ENCODE data around the gene TMEFF1.
"Not testable (repeated sequence)": the region's sequence is repeated elsewhere in the genome, so short reads cannot be mapped to it uniquely, and the experiment has no call there.

TMEFF1 gene

DNA sequence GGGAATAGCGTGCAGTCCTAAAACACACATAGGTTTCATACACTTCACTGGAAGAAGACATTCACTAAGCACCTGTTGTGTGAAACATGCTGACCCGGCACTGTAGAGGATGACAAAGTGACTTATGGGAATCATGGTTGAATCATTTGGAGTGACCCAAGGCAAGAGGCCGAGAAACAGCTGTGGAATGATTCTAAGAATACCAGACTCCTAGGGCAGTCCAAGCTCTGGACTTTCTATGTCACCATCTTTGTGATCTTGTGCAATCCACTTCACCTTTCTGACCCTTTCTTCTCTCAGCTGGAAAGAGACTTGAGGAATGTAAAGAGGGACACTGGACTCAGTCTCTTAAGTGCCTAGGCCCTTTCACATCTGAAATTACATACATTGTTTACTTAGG is 32.9 kb upstream of the TMEFF1 start:
- H3K9me3 Mint-ChIP-seq, result no peaks in the 10 kb centered on the region
- no peaks in the 10 kb centered on the region for H3K27me3 Mint-ChIP-seq
- peaks cover 10% of the 10 kb centered on the region for H3K4me1 Mint-ChIP-seq (ENCODE audit: low read depth)
- no peak overlapping the region for H3K4me3 Mint-ChIP-seq
- peaks cover 9% of the 10 kb centered on the region for H3K36me3 Mint-ChIP-seq (ENCODE audit: low read depth)
- no peak overlapping the region for H3K27ac Mint-ChIP-seq
- intact Hi-C loops (cut with micrococcal nuclease), result no loop called here

DNA sequence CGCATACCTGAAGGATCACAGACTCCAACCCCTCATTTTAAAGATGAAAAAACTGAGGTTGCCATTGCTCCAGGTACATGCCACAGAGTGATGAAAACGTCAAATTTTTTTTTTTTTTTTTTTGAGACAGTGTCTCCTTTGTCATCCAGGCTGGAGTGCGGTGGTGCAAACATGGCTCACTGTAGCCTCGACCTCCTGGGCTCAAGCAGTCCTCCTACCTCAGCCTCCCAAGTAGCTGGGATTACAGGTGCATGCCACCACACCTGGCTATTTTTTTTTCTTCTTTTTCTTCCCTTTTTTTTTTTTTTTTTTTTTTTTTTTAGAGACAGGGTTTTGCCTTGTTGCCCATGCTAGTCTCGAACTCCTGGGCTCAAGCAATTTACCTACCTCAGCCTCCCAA is 32.5 kb upstream of the TMEFF1 start:
- H3K27ac Mint-ChIP-seq; H3K4me3 Mint-ChIP-seq; H3K9me3 Mint-ChIP-seq; H3K36me3 Mint-ChIP-seq (ENCODE audit: low read depth); H3K27me3 Mint-ChIP-seq; intact Hi-C loops (cut with micrococcal nuclease): not testable (repeated sequence)
- peaks cover 10% of the 10 kb centered on the region for H3K4me1 Mint-ChIP-seq (ENCODE audit: low read depth)

DNA sequence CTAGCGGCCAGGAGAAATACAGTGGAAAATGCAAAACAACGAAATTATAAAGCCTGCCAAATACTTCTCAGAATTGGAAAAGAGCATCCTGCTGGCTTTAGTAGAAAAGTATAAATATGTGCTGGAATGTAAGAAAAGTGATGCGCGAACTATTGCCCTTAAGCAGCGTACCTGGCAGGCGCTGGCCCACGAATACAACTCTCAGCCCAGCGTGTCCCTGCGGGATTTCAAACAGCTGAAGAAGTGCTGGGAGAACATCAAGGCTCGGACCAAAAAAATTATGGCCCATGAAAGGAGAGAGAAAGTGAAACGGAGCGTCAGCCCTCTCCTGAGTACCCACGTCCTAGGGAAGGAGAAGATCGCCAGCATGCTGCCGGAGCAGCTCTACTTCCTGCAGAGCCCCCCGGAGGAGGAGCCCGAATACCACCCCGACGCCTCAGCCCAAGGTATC is 31.0 kb upstream of the TMEFF1 start:
- Mint-ChIP-seq H3K36me3 (ENCODE audit: low read depth) (peaks cover 9% of the 10 kb centered on the region), H3K4me3 (no peak overlapping the region), H3K4me1 (ENCODE audit: low read depth) (peaks cover 10% of the 10 kb centered on the region), H3K27ac (no peak overlapping the region), H3K9me3 (no peaks in the 10 kb centered on the region), H3K27me3 (no peaks in the 10 kb centered on the region)
- intact Hi-C loops (cut with micrococcal nuclease), result no loop called here

DNA sequence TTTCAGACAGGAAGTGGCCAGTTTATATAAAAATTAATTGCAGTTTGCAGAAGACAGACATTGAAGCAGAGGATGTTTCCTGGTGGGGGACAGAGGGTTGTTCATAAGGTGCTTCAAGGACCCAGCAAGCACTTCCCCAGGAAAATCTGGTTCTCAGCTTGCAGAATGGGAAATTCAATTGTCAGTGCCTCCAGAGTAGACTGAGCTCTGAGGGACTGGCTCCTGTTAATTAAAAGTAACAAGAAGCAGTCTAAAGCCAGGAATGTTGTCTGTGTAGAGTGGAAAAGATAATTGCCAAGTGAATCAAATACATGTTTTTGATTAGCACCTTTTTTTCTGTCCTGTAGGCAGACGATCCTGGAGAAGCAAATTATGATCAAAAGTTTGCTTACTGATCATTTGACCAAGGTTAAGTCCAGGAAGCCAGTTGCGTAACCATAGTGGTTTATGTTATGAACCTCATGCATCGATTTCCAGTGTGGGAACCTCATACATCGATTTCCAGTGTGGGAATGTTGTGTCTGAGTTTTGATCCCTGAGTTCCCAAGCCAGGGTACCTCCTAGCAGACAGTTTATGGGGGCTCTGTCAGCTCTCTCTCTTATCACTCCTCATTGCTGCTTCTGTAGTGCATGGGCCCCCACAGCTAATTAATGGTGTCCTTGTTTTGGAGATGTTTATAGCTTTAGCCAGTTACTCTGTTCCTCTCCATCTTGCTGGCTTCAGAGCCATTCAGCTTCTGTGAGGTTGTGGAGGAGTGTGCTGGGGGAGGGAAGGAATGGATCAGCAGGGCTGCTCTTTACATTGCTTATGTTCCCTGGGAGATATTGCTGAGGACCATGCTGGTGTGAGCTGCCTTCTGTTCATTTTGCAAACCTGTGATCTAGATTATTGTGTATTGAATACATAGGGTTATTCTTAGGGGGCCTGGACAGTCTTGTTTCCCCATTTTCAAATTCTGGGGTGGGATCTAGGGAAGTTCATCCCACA is 28.9 kb upstream of the TMEFF1 start:
- Mint-ChIP-seq H3K27ac (peak overlapping the region; percentile 45), H3K4me1 (ENCODE audit: low read depth) (peaks cover 10% of the 10 kb centered on the region)

GRCh38 chr9:100445161-100445902 is 27.6 kb upstream of the TMEFF1 start:
- intact Hi-C loops (cut with micrococcal nuclease), result no loop called here
- Mint-ChIP-seq H3K4me3 (no peak overlapping the region), H3K27me3 (no peaks in the 10 kb centered on the region), H3K4me1 (ENCODE audit: low read depth) (peaks cover 10% of the 10 kb centered on the region), H3K9me3 (no peaks in the 10 kb centered on the region), H3K27ac (no peak overlapping the region), H3K36me3 (ENCODE audit: low read depth) (peaks cover 9% of the 10 kb centered on the region)

More for the DNA sequence above, 28.9 kb upstream of the TMEFF1 start:
- Mint-ChIP-seq H3K9me3 (no peaks in the 10 kb centered on the region), H3K27me3 (no peaks in the 10 kb centered on the region), H3K36me3 (ENCODE audit: low read depth) (peaks cover 9% of the 10 kb centered on the region), H3K4me3 (no peak overlapping the region)
- intact Hi-C loops (cut with micrococcal nuclease), result no loop called here

DNA sequence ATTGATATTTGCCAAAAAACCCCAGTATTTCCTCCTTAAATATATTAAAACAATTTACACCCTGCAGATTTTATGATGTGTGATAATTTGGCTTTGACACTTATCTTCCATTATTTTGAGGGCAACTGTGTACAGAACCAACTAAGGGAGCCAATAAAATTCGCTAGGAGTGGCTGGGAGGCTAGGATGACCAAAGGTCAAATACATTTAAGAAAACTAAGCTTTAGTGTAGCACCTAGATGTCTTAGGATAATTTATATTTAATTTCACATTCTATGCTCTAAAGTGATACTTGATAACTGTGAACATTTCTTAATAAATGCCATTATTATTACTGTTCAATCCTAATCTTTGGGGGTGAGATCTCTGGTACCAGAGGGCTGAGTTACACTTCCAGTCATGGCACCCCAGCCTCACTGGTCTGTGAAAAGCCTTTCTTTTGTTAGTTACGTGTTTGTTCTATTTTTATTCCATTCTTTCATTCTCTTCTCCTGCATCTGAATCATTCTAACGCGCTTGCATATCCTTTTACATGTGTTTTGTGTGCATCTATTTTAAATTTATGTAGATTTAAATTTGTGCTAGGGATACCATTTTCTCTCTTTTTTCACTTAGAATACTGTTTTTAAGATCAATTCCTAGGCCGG is 26.9 kb upstream of the TMEFF1 start:
- no peaks in the 10 kb centered on the region for H3K9me3 Mint-ChIP-seq
- H3K4me1 Mint-ChIP-seq (ENCODE audit: low read depth), result peaks cover 15% of the 10 kb centered on the region
- H3K4me3 Mint-ChIP-seq, result no peak overlapping the region
- intact Hi-C loops (cut with micrococcal nuclease), result no loop called here
- no peak overlapping the region for H3K27ac Mint-ChIP-seq
- H3K36me3 Mint-ChIP-seq (ENCODE audit: low read depth), result peaks cover 9% of the 10 kb centered on the region
- H3K27me3 Mint-ChIP-seq, result no peaks in the 10 kb centered on the region

GRCh38 chr9:100447041-100447440 is 25.9 kb upstream of the TMEFF1 start:
- intact Hi-C loops (cut with micrococcal nuclease), result no loop called here
- Mint-ChIP-seq H3K4me3 (no peak overlapping the region), H3K27ac (no peak overlapping the region), H3K9me3 (no peaks in the 10 kb centered on the region), H3K36me3 (ENCODE audit: low read depth) (peaks cover 11% of the 10 kb centered on the region), H3K27me3 (no peaks in the 10 kb centered on the region), H3K4me1 (ENCODE audit: low read depth) (peaks cover 15% of the 10 kb centered on the region)

DNA sequence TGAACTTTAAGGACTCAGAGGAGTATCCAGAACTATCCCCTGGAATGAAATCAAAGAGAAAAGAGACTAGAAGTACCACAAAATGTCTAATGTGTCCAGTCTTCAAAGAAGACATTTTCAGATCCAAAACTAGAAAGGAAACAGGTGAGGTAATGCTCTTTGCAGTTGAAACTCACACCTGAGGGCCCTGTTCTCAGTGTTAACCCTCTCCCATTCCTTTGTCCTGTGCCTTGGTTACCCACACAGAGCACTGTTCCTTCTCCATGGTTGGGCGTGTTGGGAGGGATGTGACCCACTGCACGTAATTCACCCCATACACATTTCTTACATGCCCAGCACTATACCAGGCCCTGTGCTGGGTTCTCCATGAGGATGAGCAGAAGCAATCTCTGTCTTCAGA is 24.7 kb upstream of the TMEFF1 start:
- peaks cover 15% of the 10 kb centered on the region for H3K36me3 Mint-ChIP-seq (ENCODE audit: low read depth)
- H3K4me1 Mint-ChIP-seq (ENCODE audit: low read depth), result peaks cover 15% of the 10 kb centered on the region
- no peak overlapping the region for H3K27ac Mint-ChIP-seq
- no peaks in the 10 kb centered on the region for H3K9me3 Mint-ChIP-seq
- intact Hi-C loops (cut with micrococcal nuclease), result no loop called here
- H3K27me3 Mint-ChIP-seq, result no peaks in the 10 kb centered on the region
- no peak overlapping the region for H3K4me3 Mint-ChIP-seq

- no peak overlapping the region for H3K4me3 Mint-ChIP-seq
- no peak overlapping the region for H3K27ac Mint-ChIP-seq
- peaks cover 20% of the 10 kb centered on the region for H3K36me3 Mint-ChIP-seq (ENCODE audit: low read depth)
- peaks cover 7% of the 10 kb centered on the region for H3K4me1 Mint-ChIP-seq (ENCODE audit: low read depth)
- no peaks in the 10 kb centered on the region for H3K9me3 Mint-ChIP-seq
- no peaks in the 10 kb centered on the region for H3K27me3 Mint-ChIP-seq
- intact Hi-C loops (cut with micrococcal nuclease), result no loop called here
Observed at GRCh38 chr9:100449420-100449819, 23.5 kb upstream of the TMEFF1 start.

DNA sequence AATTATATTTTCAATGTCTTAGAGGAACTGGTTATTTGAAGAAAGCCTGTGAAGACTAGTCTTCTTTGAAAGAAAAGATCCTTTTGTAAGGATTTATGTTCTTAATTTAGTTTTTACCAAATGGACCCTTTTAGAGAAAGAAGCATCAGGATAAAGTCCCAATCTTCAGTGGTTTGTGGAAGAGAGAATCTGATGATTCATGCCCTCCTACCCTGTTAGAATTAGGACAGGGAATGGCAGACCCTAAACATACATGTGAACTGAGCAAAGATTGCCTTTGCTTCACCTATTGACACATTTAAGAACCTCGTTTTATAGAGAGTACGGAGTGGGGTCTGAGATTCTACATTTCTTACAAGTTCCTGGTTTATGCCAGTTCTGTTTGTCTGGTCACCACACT is 20.1 kb upstream of the TMEFF1 start:
- intact Hi-C loops (cut with micrococcal nuclease), result no loop called here
- Mint-ChIP-seq H3K27me3 (no peaks in the 10 kb centered on the region), H3K27ac (no peak overlapping the region), H3K9me3 (no peaks in the 10 kb centered on the region), H3K4me3 (no peak overlapping the region), H3K36me3 (ENCODE audit: low read depth) (peaks cover 21% of the 10 kb centered on the region), H3K4me1 (ENCODE audit: low read depth) (peaks cover 5% of the 10 kb centered on the region)

- H3K27me3 Mint-ChIP-seq, result peaks cover 2% of the 10 kb centered on the region
- H3K4me3 Mint-ChIP-seq, result no peak overlapping the region
- intact Hi-C loops (cut with micrococcal nuclease), result no loop called here
- no peak overlapping the region for H3K27ac Mint-ChIP-seq
- H3K4me1 Mint-ChIP-seq (ENCODE audit: low read depth), result peaks cover 4% of the 10 kb centered on the region
- peaks cover 21% of the 10 kb centered on the region for H3K36me3 Mint-ChIP-seq (ENCODE audit: low read depth)
- H3K9me3 Mint-ChIP-seq, result no peaks in the 10 kb centered on the region
Observed at GRCh38 chr9:100455470-100455869, 17.5 kb upstream of the TMEFF1 start.

DNA sequence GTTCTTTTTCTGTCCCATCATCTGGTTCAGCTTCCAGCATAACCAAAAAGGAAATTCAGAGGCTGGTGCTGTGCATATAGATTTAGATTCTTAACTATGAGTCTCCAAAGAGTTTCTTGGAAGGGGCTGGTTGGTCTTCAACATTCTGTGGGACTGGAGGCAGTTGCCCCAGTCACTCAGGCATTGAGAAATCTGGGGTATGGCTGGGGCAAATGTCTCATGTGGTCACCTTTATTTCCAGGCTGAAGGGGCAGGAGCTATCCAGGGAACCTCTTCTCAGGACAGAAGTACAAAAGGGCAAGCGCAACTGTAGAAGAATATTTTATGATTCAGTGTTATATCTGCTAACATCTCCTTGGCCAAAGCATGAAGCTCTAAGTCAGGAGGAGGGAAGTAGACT is 15.4 kb upstream of the TMEFF1 start:
- H3K4me3 Mint-ChIP-seq, result no peak overlapping the region
- intact Hi-C loops (cut with micrococcal nuclease), result no loop called here
- no peaks in the 10 kb centered on the region for H3K9me3 Mint-ChIP-seq
- H3K27ac Mint-ChIP-seq, result no peak overlapping the region
- H3K36me3 Mint-ChIP-seq (ENCODE audit: low read depth), result peaks cover 10% of the 10 kb centered on the region
- H3K4me1 Mint-ChIP-seq (ENCODE audit: low read depth), result no peaks in the 10 kb centered on the region
- peaks cover 2% of the 10 kb centered on the region for H3K27me3 Mint-ChIP-seq

- Mint-ChIP-seq H3K36me3 (ENCODE audit: low read depth) (no peaks in the 10 kb centered on the region), H3K4me3 (no peak overlapping the region), H3K9me3 (no peaks in the 10 kb centered on the region), H3K27ac (no peak overlapping the region), H3K4me1 (ENCODE audit: low read depth) (peaks cover 5% of the 10 kb centered on the region), H3K27me3 (peaks cover 2% of the 10 kb centered on the region)
- intact Hi-C loops (cut with micrococcal nuclease), result no loop called here
Observed at GRCh38 chr9:100459963-100460362, 13.0 kb upstream of the TMEFF1 start.

DNA sequence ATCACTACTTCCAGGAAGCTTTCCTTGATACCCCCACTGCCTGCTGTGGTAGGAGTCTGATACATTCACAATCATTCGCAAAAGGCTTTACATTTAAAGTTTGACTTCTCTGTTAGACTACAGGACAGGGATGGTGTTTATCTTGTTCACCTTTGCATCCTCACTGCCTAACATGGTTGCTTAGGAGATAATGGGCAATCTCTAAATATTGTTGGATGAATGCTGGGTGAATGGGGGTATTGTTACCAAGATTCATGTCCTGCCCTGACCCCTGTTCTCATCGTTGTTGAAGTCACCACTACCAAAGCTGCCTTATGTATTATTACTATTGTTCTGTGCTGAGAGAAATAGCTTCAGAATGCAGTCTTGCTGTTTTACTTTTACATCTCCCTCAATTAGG is 7.7 kb upstream of the TMEFF1 start:
- no peaks in the 10 kb centered on the region for H3K36me3 Mint-ChIP-seq (ENCODE audit: low read depth)
- no peak overlapping the region for H3K4me3 Mint-ChIP-seq
- intact Hi-C loops (cut with micrococcal nuclease), result no loop called here
- no peak overlapping the region for H3K27ac Mint-ChIP-seq
- H3K4me1 Mint-ChIP-seq (ENCODE audit: low read depth), result peaks cover 5% of the 10 kb centered on the region
- peaks cover 7% of the 10 kb centered on the region for H3K27me3 Mint-ChIP-seq
- H3K9me3 Mint-ChIP-seq, result no peaks in the 10 kb centered on the region

Measured in dendritic cell treated with granulocyte-macrophage colony-stimulating factor and Interleukin-4, amounts not matched to agents 40 ng/mL and 50 ng/mL, for 4 days (primary cell).